Measurements from ENCODE around the gene OR5H1.
"Not testable (repeated sequence)": the region's sequence is repeated elsewhere in the genome, so short reads cannot be mapped to it uniquely, and the experiment has no call there.

Gene OR5H1

DNA sequence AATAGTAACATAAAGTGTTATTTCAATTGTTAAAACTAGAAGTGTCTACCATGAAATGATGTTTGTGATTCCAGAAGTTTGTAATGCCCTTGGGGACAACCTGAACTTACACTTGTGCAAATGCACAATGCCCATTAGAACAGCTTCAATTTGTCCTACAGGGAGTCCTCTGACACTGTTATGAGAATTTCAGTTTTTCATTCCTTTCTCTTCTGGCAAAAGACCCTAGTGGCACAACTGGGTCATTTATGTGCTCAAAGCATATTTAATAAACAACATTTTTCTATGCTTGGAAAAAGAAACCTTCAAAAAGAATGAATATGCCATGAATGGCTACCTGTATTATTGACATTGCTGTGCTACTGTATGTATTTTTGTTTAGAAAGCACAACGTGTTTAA lies at the start of gene OR5H1:
TSS of gene OR5H1 (plus strand) at position 301 of the 400 bp plus-strand sequence. CDS start 1,977 bp downstream, outside the sequence.
- DNase-seq: no peak

DNA sequence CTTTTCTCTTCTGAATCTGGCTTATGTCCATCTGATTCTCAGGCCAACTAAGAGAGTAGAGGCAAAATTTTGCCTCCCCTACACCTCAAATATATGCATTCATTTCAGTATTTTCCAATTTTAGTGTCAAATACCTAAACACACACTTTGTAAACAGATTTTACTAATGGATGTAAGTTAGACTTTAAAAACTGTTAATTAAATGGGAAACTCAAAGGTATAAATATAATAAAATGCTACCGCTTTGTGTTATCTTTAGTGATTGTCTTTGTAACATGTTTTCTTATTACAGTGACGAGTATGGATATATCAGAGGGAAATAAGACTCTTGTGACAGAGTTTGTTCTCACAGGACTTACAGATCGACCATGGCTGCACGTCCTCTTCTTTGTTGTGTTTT lies 43.6 kb upstream of the OR5H1 start, which contains the start of gene OR5AC2:
TSS of gene OR5AC2 (plus strand) at position 301 of the 400 bp plus-strand sequence. CDS start at position 301, 0 bp downstream.
- DNase-seq: no peak

DNA sequence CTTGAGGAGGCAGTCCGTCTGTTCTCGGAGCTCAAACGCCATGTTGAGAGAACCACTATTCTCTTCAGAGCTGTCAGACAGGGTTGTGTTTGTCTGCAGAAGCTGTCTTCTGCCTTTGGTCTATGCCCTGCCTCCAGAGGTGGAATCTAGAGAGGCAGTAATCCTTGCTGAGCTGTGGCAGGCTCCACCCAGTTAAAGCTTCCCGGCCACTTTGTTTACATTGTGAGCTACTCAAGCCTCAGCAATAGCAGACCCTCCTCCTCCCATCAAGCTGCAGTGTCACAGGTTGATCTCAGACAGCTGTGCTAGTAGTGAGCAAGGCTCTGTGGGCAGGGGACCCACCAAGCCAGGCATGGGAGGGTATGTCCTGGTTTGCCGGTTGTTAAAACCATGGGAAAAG lies 34.6 kb upstream of the OR5H1 start:
- DNase-seq: no peak

DNA sequence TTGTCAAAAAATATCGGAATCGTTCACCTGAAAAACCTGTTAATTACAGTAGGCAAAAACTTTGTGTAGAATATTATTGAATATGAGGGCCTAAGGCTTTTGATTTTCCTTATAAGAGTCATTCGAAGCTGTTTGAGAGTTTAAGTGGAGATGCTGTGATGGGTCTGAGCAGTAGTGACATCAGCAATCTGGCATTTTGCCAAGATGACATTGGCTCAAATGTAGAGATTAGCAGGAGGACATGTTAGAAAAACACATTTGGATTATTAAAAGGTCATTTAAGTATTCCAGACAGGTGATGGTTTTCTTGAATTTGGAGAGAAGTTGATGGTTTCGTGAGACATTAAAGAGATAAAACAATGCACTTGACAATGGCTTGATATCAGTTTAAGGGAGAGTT lies 30.7 kb upstream of the OR5H1 start:
- DNase-seq: no peak

DNA sequence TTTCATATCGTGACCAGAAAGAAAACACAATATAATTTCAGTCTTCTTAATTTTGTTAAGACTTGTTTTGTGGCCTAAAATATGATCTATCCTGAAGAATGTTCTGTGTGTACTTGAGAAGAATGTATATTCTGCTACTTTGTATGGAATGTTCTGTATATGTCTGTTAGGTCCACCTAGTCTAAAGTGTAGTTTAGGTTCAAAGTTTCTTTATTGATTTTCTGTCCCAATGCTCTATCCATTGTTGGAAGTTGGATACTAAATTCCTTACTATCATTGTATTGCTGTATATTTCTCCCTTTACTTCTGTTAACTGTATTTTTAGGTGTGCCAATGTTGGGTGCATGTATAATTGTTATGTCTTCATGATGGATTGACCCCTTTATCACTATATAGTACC lies 22.4 kb upstream of the OR5H1 start:
- no peak for DNase-seq

DNA sequence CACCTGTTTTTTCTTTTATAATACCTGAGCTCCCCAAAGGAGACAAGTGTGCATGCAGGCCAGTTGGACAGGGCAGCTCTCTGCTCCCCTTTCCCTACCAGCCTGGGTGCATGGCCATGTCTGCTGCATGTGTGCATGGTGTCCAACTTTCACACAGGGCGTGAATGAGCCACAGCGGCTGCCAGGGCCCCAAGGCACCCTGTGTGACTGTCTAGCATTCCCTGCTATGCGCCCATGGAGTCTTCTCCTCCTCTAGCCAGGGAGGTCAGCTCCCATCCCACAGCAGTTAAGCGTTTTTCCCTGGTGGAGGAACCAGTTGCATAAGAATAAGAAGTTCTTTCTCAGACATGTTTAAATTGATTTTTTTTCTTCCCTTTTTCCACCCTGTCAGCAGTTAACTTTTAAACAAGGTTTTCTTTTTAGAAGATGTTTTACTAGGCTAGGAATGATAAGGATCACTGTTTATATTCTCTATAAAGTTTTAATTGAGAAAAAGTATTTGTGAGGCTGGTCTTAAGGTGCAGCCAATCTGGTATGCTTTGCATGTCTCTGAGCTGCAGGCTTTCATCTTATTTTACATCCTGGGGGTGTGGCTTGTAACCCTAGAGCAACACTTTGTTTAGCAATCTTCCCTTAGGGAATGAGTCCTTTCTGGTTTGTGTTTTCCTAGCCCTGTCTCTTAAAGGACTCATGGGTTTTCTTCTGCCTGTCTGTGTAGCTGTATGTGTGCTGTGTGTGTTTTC lies 20.5 kb upstream of the OR5H1 start:
- DNase-seq: no peak

DNA sequence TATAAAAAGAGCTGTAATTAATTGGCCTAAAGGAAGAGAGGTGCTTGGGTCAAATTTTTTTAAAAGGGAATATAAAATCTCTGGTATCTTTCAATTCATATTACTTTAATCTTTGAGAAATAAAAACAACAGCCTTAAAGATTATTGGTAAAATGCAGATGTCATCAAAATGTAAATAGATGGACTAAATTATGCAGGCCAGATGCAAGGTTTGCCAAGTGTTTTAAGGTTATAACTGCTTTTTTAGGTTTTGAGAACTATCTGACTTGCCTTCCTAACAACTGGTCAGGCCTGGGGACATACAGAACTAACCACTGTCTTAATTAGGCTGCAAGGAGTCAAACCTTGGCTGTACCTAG lies 20.0 kb upstream of the OR5H1 start:
- no peak for DNase-seq

DNA sequence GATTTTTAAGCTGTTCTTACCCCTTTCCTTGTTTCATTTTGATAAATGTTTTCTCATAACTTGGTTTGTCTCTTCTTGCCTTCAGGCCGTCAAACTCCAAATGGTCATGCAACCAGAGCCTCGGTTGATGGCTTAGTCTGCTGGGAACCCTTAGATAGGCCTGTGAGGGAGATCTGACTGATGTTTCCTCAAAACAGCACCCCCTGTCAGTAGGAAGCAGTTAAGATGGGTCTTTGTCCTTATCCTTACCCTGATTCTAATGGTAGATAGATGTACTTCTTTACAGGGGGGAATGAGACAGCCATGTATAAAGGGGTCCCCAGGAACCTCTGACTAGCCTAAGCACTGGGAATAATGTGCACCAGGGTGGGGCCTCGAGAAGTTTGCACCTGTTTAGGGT lies 16.3 kb upstream of the OR5H1 start:
- no peak for DNase-seq

DNA sequence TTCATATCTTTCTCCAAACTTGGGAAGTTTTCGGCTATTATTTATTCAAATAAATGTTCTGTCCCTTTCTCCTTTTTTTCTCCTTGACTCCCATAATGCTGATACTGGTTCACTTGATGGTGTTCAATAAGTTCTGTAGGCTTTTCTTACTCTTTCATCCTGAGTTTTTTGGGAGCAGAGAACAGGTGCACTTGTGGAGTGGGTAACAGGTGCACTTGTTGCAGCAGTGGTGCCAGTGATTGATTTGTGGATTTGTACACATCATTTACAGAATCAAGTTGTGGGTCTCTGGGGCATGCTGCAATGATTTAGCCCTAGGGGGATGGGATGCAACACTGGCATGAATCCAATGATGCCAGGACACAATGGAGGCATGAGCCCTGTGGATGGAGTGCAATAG lies 14.8 kb upstream of the OR5H1 start:
- DNase-seq: no peak

DNA sequence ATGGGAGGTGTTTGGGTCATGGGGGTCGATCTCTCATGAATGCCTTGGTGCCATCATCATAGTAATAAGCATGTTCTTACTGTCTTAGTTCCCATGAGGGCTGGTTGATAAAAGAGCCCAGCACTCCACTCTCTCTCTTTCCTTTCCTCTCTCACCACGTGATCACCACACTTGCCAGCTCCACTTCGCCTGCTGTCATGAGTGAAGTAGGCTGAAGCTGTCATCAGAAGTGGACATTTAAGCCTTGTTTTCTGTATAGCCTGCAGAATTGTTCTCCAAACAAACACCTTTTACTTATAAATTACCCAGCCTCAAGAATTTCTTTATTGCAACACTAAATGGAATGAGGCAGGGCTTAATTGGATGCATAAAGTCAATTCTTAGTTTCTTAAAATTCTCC lies 6.1 kb downstream of the OR5H1 start:
- no peak for DNase-seq

DNA sequence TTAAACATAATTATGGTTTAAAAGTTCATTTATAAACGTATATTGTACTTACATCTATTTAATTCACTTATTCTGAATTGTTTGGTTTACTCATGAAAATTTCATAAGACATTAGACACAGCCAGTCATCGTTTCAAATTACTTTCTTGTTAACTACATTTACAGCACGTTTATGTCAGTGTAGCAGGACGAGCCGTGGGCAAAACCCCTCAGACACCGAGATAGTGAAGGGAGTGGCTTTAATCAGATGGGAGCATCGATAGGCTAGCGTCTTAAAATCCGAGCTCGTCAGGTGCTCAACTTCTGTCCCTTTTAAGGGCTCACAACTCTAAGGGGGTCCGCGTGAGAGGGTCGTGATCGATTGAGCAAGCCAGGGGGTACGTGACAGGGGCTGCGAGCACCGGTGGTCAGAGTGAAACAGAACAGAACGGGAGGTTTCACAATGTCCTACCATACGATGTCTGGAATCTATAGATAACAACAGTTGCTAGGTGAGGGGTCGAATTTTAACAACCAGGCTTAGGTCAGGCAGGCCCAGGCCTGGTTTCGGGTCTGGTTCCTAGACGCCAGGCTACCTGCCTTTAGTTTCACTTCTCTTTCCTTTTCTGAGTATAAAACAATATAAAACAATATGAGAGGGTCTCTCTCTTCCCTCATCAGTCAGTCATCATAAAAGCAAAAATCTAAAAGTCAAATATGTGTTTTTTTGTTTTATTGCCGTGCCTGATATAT lies 7.5 kb downstream of the OR5H1 start:
- DNase-seq: not testable (repeated sequence)

DNA sequence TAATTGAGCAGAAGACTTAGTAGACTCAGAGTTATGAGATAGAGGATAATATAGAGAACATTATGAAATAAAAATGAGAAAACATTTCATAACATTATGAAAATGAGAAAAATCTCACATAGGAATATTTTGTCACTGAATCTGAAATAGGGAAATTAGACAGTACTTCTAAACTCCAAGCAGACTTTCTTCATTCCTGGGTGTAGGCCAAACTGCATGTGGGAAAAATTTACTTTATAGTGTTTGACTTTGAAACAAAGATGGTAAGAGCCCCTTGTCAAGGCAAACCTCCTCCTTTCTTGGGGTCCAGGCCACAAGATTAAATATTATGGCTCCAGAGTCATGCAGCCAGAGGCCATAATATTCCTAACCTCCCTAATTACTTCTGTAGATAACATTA lies 10.0 kb downstream of the OR5H1 start:
- no peak for DNase-seq

DNA sequence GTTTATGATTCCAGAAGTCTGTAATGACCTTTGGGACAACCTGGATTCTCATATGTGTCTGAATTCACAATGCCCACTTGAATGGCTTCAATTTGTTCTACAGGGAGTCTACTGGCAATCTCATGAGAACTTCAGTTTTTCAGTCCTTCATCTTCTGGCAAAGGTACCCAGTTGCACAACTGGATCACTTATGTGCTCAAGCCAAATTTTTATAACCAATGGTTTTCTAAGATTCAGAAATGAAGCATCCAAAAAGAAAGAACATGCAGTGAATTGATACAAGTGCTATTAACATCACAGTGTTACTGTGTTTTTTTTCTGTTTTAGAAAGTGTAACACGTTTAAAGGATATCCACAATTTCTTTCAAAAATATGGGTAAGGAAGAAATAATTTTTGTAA lies 16.7 kb downstream of the OR5H1 start, which contains the start of gene OR5H14:
TSS of gene OR5H14 (plus strand) at position 301 of the 400 bp plus-strand sequence. CDS start 1,907 bp downstream, outside the sequence.
- DNase-seq: no peak

DNA sequence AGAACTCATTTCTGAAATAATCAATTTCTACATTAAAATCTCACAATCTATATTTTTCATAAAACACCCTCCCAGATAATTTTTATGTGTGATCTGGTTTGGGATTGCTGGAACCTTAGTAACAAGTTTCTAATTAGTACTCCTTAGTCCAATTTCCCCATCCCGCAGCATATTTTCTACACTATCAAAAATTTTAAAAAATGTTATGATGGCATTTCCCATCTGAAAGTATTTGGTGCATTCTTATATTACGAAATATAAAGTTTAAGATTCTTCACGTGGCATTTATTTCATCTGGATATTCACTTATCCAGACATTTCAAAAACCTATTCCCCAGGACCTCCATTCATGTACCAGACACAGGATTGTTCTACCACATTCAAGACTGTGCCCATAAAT lies 18.2 kb downstream of the OR5H1 start:
- DNase-seq: no peak

DNA sequence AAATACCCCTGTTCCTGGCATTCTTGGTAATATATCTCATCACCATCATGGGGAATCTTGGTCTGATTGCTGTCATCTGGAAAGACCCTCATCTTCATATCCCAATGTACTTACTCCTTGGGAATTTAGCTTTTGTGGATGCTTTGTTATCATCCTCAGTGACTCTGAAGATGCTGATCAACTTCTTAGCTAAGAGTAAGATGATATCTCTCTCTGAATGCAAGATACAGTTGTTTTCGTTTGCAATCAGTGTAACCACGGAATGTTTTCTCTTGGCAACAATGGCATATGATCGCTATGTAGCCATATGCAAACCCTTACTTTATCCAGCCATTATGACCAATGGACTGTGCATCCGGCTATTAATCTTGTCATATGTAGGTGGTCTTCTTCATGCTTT lies 18.9 kb downstream of the OR5H1 start:
- not testable (repeated sequence) for DNase-seq

DNA sequence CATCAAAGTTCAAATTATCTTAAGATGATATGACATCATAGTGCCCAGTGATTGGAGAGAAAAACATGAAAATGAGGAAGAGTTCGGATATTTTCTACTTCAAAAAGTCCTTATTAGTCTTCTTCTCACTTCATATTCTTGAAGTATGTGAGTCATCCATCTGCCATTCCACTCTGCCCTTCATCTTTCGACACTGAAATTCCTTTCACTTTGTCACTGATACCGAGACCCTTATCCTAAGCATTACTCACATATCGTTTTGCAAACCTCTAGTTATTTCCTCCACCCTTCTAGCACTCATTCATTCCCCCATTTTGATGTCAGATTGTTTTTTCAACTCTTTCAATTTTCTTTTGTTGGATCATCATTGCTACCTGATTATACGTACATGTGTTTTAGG lies 20.7 kb downstream of the OR5H1 start:
- no peak for DNase-seq

DNA sequence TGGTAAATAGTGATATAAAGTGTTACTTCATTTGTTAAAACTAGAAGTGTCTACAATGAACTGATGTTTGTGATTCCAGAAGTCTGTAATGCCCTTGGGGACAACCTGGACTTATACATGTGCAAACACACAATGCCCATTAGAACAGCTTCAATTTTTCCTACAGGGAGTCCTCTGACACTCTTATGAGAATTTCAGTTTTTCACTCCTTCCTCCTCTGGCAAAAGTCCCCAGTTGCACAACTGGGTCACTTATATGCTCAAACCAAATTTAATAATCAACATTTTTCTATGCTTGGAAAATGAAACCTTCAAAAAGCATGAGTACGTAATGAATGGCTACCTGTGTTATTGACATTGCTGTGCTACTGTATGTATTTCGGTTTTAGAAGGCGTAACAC lies 35.9 kb downstream of the OR5H1 start, which contains the start of gene OR5H15:
TSS of gene OR5H15 (plus strand) at position 301 of the 400 bp plus-strand sequence. CDS start 2,004 bp downstream, outside the sequence.
- no peak for DNase-seq

DNA sequence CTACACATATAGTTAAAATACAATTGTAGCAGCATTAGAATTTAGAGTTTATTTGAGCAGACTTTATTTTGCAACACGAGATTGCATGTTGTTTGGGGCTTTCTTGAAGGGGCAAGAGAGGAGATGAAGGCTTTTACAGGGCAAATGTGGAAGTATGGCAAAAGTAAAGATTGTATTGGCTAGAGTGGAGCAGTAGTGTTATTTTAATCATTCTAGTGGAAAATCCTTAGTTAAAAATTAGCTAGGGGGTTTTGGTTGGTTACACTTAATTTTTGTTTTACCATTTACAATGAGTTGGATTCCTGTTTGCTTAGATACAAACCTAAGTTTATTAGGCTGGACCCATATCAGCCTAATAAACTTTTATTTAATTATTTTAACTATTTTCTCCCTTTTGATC lies 40.5 kb downstream of the OR5H1 start:
- no peak for DNase-seq

DNA sequence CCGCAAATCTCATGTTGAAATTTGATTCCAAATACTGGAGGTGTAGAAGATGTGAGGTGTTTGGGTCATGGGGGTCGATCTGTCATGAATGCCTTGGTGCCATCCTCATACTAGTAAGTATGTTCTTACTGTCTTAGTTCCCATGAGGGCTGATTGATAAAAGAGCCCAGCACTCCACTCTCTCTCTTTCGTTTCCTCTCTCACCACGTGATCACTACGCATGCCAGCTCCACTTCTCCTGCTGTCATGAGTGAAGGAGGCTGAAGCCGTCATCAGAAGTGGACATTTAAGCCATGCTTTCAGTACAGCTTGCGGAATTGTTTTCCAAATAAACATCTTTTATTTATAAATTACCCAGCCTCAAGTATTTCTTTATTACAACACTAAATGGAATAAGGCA lies 42.1 kb downstream of the OR5H1 start:
- DNase-seq: no peak

DNA sequence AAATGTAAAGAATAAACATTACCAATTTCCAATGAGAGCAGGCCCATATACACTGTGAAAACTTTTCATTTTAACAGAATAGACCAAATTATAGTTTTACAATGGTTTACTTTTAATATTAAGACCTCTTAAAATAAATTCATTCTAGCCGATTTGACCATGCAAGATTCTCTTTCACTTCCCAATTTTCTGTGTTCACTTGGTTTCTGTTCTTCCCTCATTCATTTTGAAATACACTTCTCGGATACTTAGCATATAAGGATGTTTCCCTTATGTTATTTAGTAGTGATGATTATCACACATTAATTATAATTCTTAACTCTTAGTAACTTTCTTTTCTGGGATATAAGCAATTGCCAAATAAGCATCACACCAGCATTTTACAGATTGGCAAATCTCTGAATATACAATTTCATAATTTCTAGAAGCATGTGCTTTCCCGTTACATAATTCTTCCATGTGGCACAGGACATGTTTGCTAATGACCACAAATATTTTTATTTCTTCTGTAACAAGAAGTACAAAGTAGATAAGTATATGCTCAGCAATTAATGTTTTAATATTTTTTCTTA lies 49.9 kb downstream of the OR5H1 start:
- DNase-seq: no peak

DNA sequence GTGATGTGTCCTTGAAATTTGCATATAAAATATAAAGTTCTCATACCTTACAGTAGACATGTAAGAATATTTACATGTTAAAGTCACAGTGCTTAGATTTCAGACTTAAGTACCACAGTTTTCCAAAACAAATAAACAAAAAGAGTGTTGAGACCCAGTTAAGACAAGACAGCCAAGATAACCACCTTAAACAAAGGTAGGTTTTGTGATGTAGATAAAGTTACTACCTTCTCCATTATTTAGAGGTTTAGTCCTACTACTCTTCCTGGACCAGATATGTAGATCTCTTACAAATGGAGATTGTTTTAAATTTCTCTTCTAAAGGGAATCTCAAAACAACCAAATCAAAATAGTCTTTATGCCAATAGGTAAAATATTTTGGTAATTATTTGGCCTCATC lies 51.7 kb downstream of the OR5H1 start:
- no peak for DNase-seq

DNA sequence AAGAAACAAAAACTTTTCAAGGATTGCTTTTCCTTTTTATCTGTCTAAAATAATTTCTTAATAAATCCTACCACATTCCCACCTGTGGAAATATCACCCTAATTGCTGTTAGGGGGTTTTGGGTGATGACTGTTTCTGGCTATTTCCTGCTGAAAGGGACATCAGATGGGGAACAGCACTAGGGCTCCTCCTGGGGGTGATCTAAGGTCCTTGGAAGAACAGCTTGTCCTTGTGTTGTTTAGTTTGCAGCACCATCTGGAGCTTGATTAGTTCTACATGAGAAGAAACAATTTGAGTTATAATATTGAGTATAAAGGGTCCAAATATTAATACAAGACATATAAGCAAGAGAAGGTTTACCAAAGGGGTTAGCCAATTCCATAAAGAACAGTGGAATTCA lies 54.7 kb downstream of the OR5H1 start:
- DNase-seq: no peak
